ENCODE results near the gene WDR75.

WDR75 gene

DNA sequence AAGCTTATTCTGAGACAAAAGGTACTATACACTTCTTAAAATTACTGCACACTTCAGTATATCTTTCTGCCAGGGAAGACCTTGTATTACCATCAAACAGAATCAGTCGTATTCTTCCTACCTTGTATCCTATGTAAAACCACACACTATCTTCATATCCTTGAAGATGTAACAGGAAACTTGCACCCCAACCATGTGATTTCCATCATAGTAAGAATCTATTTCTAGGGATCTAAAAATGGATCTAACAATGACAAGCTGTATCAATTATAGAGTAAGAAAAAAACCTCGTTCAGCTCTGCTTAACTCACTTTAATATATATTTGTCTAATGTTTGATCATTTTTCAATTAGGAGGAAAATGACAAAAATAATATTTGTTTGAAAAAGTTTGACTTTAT, 60.2 kb downstream of the WDR75 start:
- no peak for DNase-seq

DNA sequence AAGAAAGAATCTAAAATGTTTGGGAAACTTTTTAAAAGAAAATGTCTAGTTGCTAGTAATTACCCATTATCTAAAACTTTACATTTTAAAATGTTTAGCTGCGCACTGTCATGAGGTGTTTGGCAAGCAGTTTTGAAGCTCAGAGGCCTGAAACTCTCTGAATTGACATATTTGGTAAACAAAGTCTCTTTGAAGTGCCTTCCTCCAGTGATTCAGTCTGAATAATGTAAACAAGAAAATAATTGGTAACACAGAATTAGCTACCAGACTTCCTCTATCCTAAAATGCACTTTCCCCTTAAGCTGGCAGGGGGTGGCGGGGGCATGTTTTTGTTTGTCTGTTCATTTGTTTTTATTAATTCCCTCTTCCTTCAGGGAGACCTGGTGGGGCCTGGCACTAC, 61.4 kb downstream of the WDR75 start:
- DNase-seq, result no peak

DNA sequence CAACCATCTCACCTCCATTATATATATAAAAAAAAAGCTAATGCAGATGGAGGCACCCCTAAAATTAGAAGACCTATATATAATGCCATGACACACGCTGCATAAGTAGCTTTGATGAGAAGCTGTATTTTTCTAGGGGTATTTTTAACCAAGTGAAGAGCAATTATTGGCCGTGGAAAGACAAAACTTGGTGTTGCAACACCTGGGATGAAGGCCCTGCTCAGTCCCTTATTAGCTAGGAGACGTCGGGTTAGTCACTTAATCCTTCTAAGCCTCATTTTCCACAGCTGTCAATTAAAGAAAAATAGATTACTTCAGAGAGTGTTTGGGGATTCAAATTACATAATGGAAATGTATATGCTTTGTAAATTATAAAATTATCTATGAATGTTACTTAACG, 63.0 kb downstream of the WDR75 start:
- DNase-seq, result no peak

DNA sequence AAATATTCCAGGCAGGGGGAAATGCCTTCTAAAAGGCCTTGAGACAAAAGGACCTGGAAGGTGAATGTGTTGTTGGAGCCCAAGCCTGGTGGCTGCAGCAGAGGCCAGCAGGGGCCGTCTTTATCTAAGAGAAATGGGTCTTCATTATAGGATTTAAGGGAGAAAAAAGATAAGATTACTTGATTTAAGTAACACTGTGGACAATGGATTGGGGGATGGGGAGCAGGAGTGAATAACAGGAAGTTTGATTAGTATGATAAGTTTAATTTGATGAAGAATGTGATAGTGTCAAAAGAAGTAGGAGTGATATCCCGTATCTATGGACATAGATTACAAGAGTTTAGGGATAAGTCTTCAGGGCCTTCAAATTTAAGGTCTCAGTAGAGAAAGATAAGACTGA, 64.2 kb downstream of the WDR75 start:
- DNase-seq, result no peak

DNA sequence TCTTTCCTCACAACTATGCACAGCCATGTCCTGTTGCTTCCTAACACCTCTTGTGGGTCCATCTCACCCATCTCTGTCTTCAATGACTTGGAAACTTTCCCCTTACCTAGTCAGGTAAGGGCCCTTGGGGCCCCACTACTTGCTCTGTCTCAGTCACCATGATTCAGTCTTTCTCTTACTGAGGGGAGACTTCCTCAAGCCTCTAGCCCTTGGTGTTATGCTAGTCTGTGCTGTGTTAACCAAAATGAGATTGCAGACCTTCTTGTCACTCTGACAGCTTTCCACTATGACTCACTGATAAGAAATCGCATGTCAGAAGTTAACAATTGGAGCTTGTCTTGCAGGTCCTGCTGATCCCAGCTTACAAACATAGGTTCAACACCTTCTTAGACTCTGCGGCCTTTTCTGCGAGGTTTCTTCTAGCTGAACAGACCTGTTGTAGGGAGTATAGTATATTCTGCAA, 65.3 kb downstream of the WDR75 start:
- no peak for DNase-seq

DNA sequence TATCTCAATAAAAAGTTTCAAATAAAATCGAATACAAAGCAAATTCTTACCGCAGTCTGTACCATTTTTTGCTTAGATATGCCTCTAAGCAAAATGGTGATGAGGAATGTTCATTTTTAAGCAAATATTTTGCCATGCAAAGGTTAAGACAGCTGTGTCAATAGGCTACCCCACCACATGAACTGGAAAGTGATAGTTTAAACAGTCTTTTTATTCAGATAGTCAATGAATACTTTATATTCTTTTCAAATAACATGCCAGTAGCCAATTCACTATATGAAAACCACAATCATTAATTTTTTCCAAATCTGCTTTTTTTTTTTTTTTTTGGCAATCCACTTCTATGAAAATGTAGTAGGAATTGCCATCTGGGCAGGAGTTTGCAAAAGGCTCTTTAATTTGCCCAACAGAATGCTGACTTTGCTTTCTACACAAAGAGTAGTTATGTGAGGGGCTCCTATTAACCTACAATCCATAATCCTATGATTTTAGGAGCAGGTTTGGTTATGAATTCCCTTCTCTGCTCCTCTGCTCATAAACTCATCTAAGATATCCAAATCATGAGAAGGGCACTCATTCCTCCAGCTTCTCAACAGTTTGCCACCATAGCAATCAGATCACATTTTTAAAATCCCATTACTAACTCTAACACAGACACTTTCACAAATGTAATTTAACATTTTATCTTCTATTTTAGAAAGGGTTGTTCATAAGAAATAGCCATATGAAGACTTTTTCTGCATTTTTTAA, 70.1 kb downstream of the WDR75 start:
- no peak for DNase-seq

DNA sequence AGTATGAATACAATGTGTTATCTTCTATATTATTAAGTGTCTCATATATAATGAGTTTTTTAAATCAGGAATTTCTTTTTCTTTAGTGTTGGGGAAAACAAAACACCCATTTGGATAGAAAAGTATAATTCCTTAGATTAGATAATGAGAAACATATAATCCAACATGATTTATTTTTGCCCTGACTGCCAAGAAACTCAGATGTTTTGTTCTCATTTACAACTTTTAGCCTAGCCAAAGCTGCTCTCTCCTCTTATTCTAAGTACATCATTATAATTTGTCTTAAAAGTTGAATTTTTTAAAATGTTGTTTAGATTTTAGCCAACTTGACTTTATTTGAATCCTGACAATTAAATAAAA, 70.7 kb downstream of the WDR75 start:
- DNase-seq, result no peak

DNA sequence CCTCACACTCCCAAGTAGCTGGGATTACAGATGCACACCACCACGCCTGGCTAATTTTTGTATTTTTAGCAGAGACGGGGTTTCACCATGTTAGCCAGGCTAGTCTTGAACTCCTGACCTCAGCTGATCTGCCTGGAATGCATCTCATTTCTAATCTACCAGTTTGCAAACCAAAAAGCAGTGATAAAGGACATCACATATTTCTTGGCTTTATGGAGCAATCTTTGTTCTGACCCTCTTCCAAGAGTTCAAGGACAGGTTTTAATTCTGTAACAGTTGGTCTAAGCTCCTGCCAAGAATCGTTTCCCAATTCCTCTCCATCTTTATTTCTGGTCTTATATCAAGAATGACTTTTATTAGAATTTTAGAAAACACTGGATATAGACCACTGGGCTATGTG, 71.6 kb downstream of the WDR75 start:
- DNase-seq, result no peak

DNA sequence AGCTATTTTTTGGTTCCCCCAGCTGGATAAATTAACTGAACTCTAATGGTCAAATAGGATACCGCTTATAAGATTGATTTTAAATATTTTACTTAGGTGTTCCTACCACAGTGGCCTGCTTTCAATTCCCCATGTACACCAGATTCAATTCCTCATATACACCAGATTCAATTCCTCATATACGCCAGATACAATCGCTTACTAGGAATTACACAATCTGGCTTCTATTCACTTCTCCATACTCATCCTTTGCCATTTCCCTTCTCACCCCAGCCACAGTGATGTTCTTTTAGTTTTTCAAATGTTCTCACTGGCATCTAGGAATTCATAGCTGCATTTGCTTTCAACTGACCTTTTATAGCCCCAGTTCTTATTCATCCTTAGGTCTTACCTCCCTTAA, 72.8 kb downstream of the WDR75 start:
- DNase-seq, result peak; percentile 87

DNA sequence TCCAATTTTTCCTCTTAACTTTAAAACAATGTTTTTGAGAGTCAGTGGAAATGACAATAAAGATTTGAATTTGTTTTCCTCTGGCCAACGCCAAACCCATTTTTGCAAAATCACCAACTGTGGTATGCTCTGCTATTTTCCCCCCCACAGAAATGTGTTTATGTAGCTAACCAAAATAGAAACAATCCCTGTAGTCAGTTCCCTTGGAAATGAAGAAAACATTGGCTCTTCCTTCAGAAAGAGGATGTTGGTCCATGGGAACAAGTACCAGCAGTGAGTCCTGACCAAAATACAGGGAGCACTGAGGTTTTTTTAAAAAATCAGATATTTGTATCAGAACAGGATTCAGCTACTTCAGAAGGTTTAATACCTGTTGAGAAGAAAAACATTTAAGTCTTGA, 74.0 kb downstream of the WDR75 start:
- DNase-seq, result peak; percentile 36

DNA sequence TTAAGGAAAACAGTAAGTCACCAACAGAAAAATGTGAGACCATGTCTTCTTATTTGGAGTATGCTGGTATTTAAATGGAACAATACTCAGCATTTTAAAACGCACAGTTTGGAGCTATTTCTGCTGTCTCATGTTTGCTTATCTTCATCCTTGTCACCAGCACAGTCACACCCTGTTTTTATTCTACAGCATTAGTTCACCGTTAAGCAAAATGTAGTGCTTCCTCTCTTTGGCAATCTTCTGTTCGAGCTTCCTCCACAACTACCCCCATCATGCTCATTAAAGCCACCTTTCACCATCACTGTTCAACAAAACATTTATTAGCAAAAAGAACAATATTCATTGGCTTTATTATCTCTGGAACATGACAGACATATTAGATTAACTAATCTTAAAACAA, 75.3 kb downstream of the WDR75 start:
- DNase-seq, result no peak

DNA sequence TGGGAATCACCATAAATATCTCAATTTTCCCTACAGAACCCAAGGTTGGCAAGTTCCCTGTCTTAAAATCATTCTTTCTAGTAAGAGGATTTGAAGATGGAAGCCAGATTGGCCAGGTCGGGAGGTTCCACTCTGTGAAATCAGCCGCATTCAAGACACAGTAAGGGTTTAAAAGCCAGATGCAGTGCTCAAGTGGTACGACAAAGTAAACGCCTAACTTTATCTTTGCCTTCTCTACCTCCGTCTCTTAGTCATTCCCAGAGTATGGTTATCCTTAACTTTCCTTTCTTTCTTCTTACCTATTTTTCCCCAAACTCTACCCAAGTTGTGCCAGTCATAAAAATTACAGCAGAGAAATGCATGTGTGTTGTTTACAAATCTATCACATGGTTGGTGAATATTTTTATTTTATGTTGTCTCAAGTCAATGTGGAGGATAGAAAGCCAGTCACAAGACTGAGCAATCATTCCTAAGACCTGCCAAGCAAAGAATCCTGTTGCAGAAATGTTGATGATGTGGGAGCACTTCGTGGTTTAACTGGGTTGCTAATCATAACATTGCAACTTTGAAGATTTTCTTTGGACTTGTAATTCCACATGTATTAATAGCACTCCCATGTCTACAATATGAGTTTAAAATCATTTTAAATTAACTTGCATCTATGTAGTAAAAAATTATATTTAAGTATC, 76.7 kb downstream of the WDR75 start:
- DNase-seq, result no peak

DNA sequence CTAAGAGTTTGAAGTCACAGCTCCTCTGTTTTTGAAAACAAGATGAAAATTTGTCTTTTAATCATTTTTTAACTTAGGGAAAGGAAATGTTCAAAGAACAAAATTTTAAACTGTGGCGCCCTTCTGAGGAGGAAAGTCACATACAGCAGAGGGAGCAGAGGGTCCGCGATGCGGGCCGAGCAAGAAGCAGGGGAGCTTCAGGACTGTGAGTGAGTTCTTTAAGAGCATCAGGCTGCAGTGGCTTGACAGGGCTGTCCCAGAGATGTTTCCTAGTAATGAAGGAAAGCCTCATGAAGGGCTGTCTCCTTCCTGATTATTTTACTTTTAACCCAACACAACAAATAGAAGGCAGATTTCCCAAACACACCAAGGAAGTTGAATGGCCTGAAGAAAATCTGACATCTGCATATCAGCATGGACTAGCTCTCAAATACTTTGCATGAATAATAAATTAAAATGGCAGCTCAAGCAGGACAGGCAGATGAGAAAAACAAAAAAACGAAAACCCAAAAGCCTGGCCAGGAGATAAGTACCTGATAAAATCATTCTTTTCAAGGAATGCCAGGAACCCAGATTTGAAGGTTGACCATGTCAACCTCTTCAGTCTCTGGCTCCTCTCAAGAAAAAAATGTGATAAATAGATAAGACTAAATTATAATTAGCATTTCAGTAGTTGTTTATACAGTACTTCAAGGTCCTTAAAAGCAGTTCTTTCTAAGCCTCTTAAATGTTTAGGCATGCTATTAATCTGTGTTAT, 78.5 kb downstream of the WDR75 start:
- DNase-seq, result no peak

DNA sequence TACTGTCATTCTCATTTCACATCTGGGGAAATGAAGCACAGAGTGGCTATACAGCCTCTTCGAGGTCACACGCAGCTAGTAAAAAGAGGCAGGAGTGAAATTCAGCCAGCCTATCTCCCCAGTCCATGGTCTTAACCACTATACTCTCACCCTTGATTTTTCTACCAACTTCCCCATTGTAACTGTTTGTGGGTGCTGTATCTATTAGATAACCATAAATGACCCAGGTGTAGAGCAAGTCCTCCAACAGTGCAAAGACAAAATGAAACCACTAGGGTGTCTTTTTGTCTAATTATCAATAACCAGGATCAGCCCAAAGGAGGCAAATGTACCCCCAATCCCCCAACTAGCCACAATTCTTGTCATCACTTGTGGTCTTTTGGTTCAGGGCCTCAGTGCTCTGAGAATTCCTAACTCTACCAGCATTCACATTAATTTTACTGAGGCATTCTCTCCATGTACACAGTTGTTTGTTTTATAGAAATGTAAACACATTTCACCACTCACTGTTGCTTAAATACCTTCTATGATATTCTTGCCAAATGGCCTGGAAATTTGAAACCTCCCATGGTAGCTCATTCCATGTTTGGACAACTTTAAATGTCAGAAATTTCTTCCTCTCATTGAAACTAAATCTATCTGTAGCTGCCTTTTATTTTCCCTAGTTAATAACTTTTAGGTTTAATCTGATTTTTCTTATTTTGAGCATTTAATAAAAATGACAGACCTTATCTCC, 80.6 kb downstream of the WDR75 start:
- no peak for DNase-seq

DNA sequence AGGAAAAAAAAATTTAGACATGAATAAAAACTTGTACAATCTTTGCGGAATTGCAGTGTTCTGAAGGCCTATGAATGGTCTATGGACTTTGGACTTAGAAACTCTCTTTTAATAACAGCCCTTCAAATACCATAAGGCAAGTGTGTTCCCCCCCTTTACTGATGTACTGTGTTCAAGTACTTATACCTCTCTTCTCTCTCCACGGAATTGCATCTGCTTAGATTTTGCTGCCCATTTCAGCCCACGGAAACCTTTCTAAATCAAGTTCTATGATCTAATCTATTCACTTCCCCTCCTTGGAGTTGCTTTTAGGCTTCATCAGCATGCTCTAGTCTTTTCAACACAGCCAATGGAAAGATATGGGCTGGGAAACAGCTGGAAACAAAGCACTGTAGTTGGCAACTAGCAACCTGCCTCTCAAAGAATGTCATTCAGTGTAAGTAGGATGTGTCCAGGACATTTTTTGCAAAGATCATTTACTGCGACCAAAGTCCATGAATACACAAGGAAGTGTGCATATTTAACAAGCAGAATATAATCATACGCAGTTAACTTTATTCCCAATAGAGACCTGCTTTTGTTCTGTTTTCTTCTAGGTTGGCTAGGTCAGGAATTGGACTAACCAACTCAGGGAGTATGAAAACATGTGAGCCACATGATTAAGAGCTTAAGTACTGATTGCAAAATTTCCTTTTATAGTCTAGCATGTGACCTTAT, 81.3 kb downstream of the WDR75 start:
- no peak for DNase-seq

DNA sequence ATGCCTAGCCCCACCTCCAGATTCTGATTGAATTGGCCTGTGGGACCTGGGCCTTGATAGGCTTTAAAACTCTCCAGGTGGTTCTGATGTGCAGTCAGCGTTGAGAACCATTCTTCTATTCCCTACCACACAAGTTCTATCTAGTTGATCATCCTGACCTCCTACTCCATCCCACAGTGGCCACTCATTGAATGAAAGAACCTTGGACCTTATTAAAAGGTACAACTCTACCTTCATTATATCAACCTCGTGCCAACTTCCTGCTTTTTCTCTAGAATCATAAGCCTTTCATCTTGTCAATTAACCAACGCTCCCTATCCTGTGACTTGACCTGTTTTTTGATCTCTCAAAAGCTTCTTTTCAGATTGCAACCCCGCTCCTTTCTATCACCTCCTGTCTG, 83.5 kb downstream of the WDR75 start:
- DNase-seq, result no peak

Data from suppressor macrophage treated with lipopolysaccharide for 4 hours (primary cell).